Measurements from ENCODE around the gene ZNF846.

The ZNF846 gene

GRCh38 chr19:9757544-9758501, 10.7 kb downstream of the ZNF846 start (continued):
- TF ChIP-seq, protein P1, sequence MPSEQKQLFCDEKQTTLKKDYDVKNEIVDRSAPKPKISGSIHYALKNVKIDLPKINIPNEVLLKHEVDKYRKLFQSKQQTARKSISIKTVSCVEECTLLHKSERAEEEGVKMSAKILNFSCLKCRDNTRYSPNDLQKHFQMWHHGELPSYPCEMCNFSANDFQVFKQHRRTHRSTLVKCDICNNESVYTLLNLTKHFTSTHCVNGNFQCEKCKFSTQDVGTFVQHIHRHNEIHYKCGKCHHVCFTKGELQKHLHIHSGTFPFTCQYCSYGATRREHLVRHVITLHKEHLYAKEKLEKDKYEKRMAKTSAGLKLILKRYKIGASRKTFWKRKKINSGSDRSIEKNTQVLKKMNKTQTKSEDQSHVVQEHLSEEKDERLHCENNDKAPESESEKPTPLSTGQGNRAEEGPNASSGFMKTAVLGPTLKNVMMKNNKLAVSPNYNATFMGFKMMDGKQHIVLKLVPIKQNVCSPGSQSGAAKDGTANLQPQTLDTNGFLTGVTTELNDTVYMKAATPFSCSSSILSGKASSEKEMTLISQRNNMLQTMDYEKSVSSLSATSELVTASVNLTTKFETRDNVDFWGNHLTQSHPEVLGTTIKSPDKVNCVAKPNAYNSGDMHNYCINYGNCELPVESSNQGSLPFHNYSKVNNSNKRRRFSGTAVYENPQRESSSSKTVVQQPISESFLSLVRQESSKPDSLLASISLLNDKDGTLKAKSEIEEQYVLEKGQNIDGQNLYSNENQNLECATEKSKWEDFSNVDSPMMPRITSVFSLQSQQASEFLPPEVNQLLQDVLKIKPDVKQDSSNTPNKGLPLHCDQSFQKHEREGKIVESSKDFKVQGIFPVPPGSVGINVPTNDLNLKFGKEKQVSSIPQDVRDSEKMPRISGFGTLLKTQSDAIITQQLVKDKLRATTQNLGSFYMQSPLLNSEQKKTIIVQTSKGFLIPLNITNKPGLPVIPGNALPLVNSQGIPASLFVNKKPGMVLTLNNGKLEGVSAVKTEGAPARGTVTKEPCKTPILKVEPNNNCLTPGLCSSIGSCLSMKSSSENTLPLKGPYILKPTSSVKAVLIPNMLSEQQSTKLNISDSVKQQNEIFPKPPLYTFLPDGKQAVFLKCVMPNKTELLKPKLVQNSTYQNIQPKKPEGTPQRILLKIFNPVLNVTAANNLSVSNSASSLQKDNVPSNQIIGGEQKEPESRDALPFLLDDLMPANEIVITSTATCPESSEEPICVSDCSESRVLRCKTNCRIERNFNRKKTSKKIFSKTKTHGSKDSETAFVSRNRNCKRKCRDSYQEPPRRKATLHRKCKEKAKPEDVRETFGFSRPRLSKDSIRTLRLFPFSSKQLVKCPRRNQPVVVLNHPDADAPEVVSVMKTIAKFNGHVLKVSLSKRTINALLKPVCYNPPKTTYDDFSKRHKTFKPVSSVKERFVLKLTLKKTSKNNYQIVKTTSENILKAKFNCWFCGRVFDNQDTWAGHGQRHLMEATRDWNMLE (tag by site-specific recombination; conservative IDR thresholded peaks at IDR 0.05; ENCODE audit: low read depth): no peak
- no peak for TF ChIP-seq ZSCAN5A (tag by site-specific recombination; IDR thresholded peaks at IDR 0.05)
- no peak for TF ChIP-seq SP2 (tag by site-specific recombination; IDR thresholded peaks at IDR 0.05)

DNA sequence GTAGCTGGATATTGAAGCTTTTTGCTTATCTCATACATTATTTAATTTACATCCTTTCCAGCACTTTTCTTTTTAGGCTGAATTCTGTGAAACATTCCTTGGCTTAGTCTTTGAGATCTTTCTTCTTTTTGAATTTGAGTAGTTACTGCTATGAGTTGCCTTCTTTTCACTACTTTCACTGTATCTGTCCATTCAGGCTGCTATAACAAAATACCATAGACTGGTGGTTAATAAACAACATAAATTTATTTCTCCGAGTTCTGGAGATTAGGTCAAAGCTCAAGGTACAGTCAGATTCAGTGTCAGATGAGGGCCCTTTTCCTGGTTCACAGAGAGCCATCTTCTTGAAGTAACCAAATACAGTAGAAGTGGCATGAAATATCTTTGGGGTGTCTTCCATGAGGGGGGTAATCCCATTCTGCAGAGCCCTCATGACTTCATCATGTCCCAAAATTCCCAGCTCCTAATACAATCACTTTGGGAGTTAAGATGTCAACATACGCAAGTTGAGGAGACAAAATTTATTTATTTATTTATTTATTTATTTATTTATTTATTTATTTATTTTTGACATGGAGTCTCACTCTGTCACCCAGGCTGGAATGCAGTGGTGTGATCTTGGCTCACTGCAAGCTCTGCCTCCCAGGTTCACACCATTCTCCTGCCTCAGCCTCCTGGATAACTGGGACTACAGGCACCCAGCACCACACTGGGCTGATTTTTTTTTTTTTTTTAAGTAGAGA, 15.7 kb downstream of the ZNF846 start:
- ChIA-PET CTCF (no interaction called here), POLR2A (no interaction called here)
- Histone ChIP-seq H3K4me1 (ENCODE audit: control insufficient read depth, insufficient read depth, low read length) (no peaks in the 10 kb centered on the region), H3K36me3 (ENCODE audit: control insufficient read depth in 2 of 2, insufficient read depth in 1 of 2, low read length in 2 of 2) (peaks cover 0 to 5% of the 10 kb centered on the region in 2 experiments; a peak in 1 of 3 replicates), H3K9me3 (ENCODE audit: control insufficient read depth, insufficient read depth, low read depth, low read length) (no peaks in the 10 kb centered on the region), H3K4me3 (ENCODE audit: low read depth, low read length) (no peak overlapping the region), H3K27ac (ENCODE audit: extremely low read depth, low read depth, low read length) (no peak overlapping the region)
- 0 out of 2 replicates have a peak, but pooled peaks have one; percentile 21 for TF ChIP-seq ZBTB8A (tag by site-specific recombination; IDR thresholded peaks at IDR 0.05)
- TF ChIP-seq, protein P2, sequence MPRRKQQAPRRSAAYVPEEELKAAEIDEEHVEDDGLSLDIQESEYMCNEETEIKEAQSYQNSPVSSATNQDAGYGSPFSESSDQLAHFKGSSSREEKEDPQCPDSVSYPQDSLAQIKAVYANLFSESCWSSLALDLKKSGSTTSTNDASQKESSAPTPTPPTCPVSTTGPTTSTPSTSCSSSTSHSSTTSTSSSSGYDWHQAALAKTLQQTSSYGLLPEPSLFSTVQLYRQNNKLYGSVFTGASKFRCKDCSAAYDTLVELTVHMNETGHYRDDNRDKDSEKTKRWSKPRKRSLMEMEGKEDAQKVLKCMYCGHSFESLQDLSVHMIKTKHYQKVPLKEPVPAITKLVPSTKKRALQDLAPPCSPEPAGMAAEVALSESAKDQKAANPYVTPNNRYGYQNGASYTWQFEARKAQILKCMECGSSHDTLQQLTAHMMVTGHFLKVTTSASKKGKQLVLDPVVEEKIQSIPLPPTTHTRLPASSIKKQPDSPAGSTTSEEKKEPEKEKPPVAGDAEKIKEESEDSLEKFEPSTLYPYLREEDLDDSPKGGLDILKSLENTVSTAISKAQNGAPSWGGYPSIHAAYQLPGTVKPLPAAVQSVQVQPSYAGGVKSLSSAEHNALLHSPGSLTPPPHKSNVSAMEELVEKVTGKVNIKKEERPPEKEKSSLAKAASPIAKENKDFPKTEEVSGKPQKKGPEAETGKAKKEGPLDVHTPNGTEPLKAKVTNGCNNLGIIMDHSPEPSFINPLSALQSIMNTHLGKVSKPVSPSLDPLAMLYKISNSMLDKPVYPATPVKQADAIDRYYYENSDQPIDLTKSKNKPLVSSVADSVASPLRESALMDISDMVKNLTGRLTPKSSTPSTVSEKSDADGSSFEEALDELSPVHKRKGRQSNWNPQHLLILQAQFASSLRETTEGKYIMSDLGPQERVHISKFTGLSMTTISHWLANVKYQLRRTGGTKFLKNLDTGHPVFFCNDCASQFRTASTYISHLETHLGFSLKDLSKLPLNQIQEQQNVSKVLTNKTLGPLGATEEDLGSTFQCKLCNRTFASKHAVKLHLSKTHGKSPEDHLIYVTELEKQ (tag by site-specific recombination; IDR thresholded peaks at IDR 0.05; ENCODE audit: borderline replicate concordance): no peak
- peak; percentile 45 for TF ChIP-seq ZNF555 (tag by site-specific recombination; conservative IDR thresholded peaks at IDR 0.05)
- peak; percentile 46 for TF ChIP-seq ZBTB11 (tag by site-specific recombination; conservative IDR thresholded peaks at IDR 0.05; ENCODE audit: low read depth)
- peak; percentile 82; the same call in 1 of the 2 replicates for TF ChIP-seq ZNF394 (tag by site-specific recombination; IDR thresholded peaks at IDR 0.05; ENCODE audit: borderline replicate concordance)
- TF ChIP-seq ZNF140 (tag by site-specific recombination; IDR thresholded peaks at IDR 0.05): peak; percentile 25; the same call in 1 of the 2 replicates
- TF ChIP-seq REST (tag by site-specific recombination; IDR thresholded peaks at IDR 0.05): 0 out of 2 replicates have a peak, but pooled peaks have one; percentile 14
- TF ChIP-seq ZNF202 (tag by site-specific recombination; IDR thresholded peaks at IDR 0.05; ENCODE audit: borderline replicate concordance): 0 out of 2 replicates have a peak, but pooled peaks have one; percentile 14
